GM23338 (cell line): ENCODE data around the gene EDEM1. TPM values are rescaled to one million over a fixed set of nuclear protein-coding genes. Genes with fewer than 3 reads are reported as not detected.

Experiments
- ATAC-seq: fragments of 200-7000 bp; cut with Tn5 transposase; 3 replicates; pipeline ENCODE4 v1.9.1; 2020
- DNase-seq: peaks from one replicate; pipeline ENCODE4 v3.0.0-alpha.2; 2015; ENCODE audit warnings: low spot score
- H2AFZ ChIP-seq: fragments of 200-600 bp; sonication (generic); 2 replicates; pipeline ENCODE4 v1.8.0; 2016; ENCODE audit warnings: antibody characterized with exemption, mild to moderate bottlenecking, moderate library complexity
- H3F3A ChIP-seq: fragments of 200-600 bp; sonication (generic); replicated peaks from 2 replicates; pipeline ENCODE4 v1.8.0; 2017; ENCODE audit warnings: antibody characterized with exemption, mixed run types, low read depth
- H3K27ac ChIP-seq: fragments of 200-600 bp; sonication (generic); 2 replicates; pipeline ENCODE4 v1.6.1; 2016; ENCODE audit warnings: low read depth
- H3K27me3 ChIP-seq: fragments of 200-600 bp; sonication (generic); 2 replicates; pipeline ENCODE4 v1.8.0; 2016; ENCODE audit warnings: mild to moderate bottlenecking, mixed run types, moderate library complexity; ENCODE audit not compliant: insufficient read depth
- H3K36me3 ChIP-seq: fragments of 200-600 bp; sonication (generic); 2 replicates; pipeline ENCODE4 v1.8.0; 2016; ENCODE audit warnings: mild to moderate bottlenecking; ENCODE audit not compliant: insufficient read depth
- H3K4me1 ChIP-seq: fragments of 200-600 bp; sonication (generic); 2 replicates; pipeline ENCODE4 v1.8.0; 2016; ENCODE audit warnings: mild to moderate bottlenecking, moderate library complexity; ENCODE audit not compliant: insufficient read depth
- H3K4me2 ChIP-seq: fragments of 200-600 bp; sonication (generic); 2 replicates; pipeline ENCODE4 v1.7.1; 2017; ENCODE audit warnings: mixed run types
- H3K4me3 ChIP-seq: fragments of 200-600 bp; sonication (generic); 2 replicates; pipeline ENCODE4 v1.6.1; 2016; ENCODE audit warnings: mixed run types
- H3K79me2 ChIP-seq: fragments of 200-600 bp; sonication (generic); replicated peaks from 2 replicates; pipeline ENCODE4 v1.8.0; 2017; ENCODE audit warnings: mild to moderate bottlenecking; ENCODE audit not compliant: insufficient read depth
- H3K9me2 ChIP-seq: fragments of 200-600 bp; sonication (generic); 2 replicates; pipeline ENCODE4 v1.8.0; 2017; ENCODE audit not compliant: insufficient read depth
- H4K20me1 ChIP-seq: fragments of 200-600 bp; sonication (generic); replicated peaks from 2 replicates; pipeline ENCODE4 v1.8.0; 2017; ENCODE audit warnings: mild to moderate bottlenecking; ENCODE audit not compliant: insufficient read depth
- H3K27ac Mint-ChIP-seq: 2 replicates; pipeline ENCODE4 v1.8.0; 2020; ENCODE audit warnings: inconsistent platforms, mild to moderate bottlenecking, moderate library complexity, mixed read lengths
- H3K27me3 Mint-ChIP-seq: 3 replicates; pipeline ENCODE4 v1.8.0; 2022; ENCODE audit warnings: low read depth, mild to moderate bottlenecking, moderate library complexity, mixed read lengths, inconsistent platforms; ENCODE audit not compliant: insufficient read depth, poor library complexity
- H3K36me3 Mint-ChIP-seq: 3 replicates; pipeline ENCODE4 v1.8.0; 2021; ENCODE audit warnings: low read depth, mild to moderate bottlenecking, inconsistent platforms, moderate library complexity, mixed read lengths
- H3K4me1 Mint-ChIP-seq: 3 replicates; pipeline ENCODE4 v1.8.0; 2020; ENCODE audit warnings: mild to moderate bottlenecking, inconsistent platforms, mixed read lengths
- H3K4me3 Mint-ChIP-seq: 3 replicates; pipeline ENCODE4 v1.8.0; 2021; ENCODE audit warnings: moderate library complexity, mild to moderate bottlenecking, inconsistent platforms, mixed read lengths
- H3K9me3 Mint-ChIP-seq: 3 replicates; pipeline ENCODE4 v1.8.0; 2020; ENCODE audit warnings: moderate library complexity, mild to moderate bottlenecking, inconsistent platforms, mixed read lengths
- CREB1 ChIP-seq: fragments of 250-450 bp; sonication (Bioruptor Pico); IDR thresholded peaks from 2 replicates; pipeline ENCODE4 v1.5.0; 2020; ENCODE audit warnings: low read depth, mild to moderate bottlenecking, moderate library complexity
- EZH2 ChIP-seq: fragments of 200-600 bp; sonication (generic); IDR thresholded peaks from one replicate; pipeline ENCODE4 v1.8.0; 2017; ENCODE audit warnings: antibody characterized with exemption, mild to moderate bottlenecking, low read depth; ENCODE audit not compliant: unreplicated experiment
- JUNB ChIP-seq: IDR thresholded peaks from one replicate; pipeline ENCODE4 v1.6.1; 2016; ENCODE audit warnings: antibody characterized with exemption; ENCODE audit not compliant: unreplicated experiment
- STAT1 ChIP-seq: IDR thresholded peaks from one replicate; pipeline ENCODE4 v1.6.1; 2016; ENCODE audit warnings: antibody characterized with exemption; ENCODE audit not compliant: unreplicated experiment
- ZNF331 ChIP-seq: fragments of 250-450 bp; sonication (Bioruptor Pico); IDR thresholded peaks from 2 replicates; pipeline ENCODE4 v1.5.0; 2020; ENCODE audit warnings: low read depth, mild to moderate bottlenecking, moderate library complexity
- ZNF462 ChIP-seq: fragments of 250-450 bp; sonication (Bioruptor Pico); IDR thresholded peaks from 2 replicates; pipeline ENCODE4 v1.5.0; 2020; ENCODE audit warnings: mild to moderate bottlenecking, moderate library complexity
- polyA plus RNA-seq: library from polyadenylated mRNA; unstranded; fragments of >200 nt; fragmentation: Nextera tagmentation; extraction: Ambion mirVana; gene quantifications from 2 replicates; pipeline ENCODE4 v1.2.1, GENCODE V29; 2016
- total RNA-seq: library from RNA; depleted of rRNA; stranded (reverse); fragments of >200 nt; shearing (Covaris generic); gene quantifications from 2 replicates; pipeline ENCODE4 v1.2.3, GENCODE V29; 2014
- TF ChIP-seq, protein P1 (sequence below): IDR thresholded peaks from 2 replicates; pipeline ENCODE4 v1.6.1; 2016; ENCODE audit warnings: antibody characterized with exemption

The EDEM1 gene
- total and polyA plus RNA-seq, 2 experiments from 2014 or later, result 2.2 to 36.7 TPM

DNA sequence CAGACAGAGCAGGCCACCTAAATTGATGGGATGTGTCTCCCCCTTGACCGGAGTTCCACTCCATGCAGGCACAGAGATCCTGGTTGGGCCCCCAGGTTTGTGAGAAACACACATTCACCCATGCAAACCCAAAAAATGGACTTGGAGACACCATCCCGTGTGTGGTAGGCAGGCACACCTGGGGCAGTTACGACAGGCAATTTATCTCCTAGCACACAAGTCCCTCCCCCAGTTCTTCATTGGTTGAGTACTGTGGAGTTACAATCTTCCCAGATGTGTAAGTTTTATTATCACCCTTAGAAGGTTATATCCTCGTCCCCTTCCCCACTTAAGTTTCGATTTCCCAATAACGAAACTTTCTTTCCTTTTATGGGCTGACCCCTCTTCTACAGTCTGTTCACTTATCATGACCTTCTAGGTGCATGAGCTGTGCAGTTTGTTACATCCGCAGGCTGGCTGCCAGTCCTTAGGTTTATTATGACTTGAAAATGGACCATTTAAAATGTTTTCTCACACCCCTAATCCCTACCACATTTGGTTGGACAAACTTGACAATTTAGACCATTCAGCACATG is 38.1 kb upstream of the EDEM1 start (continued):
- TF ChIP-seq ZNF462, result no peak

DNA sequence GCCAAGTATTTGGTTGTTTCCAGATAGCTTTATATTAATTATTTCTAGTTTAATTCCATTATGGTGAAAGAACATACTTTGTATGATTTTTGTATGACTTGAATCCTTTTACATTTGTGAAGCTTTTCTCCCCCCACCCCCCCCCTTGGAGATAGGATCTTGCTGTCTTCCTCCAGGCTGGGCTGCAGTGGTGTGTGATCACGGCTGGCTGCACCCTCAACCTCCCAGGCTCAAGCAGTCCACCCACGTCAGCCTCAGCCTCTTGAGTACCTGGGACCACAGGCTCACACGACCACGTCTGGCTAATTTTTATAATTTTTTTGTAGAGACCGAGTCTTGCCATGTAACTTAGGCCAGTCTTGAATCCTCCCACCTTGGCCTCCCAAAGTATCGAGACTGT is 35.9 kb upstream of the EDEM1 start:
- peaks cover 98% of the 10 kb centered on the region for H3K79me2 ChIP-seq
- no peaks in the 10 kb centered on the region for H3K27me3 Mint-ChIP-seq
- peaks cover 14% of the 10 kb centered on the region for H3K9me3 Mint-ChIP-seq

More for the DNA sequence above, 35.9 kb upstream of the EDEM1 start:
- Histone ChIP-seq H3K27ac (no peak overlapping the region), H3K9me2 (no peaks in the 10 kb centered on the region), H3K4me2 (no peak overlapping the region), H3K36me3 (no peaks in the 10 kb centered on the region), H3K27me3 (no peaks in the 10 kb centered on the region), H4K20me1 (peaks cover 12% of the 10 kb centered on the region), H3K4me1 (peaks cover 7% of the 10 kb centered on the region; the same call in 1 of the 2 replicates), H2AFZ (no peak overlapping the region), H3K4me3 (no peak overlapping the region), H3F3A (no peaks in the 10 kb centered on the region)
- DNase-seq (no peak), ATAC-seq (no peak)
- Mint-ChIP-seq H3K36me3 (peaks cover 16% of the 10 kb centered on the region), H3K4me3 (no peak overlapping the region), H3K27ac (no peak overlapping the region), H3K4me1 (peaks cover 23% of the 10 kb centered on the region)
- TF ChIP-seq STAT1, result no peak
- TF ChIP-seq ZNF331 (CRISPR knock-in tag), result no peak
- no peak for TF ChIP-seq JUNB
- no peak for TF ChIP-seq EZH2
- TF ChIP-seq ZNF462, result no peak
- no peak for TF ChIP-seq CREB1 (CRISPR knock-in tag)
- TF ChIP-seq, protein P1, sequence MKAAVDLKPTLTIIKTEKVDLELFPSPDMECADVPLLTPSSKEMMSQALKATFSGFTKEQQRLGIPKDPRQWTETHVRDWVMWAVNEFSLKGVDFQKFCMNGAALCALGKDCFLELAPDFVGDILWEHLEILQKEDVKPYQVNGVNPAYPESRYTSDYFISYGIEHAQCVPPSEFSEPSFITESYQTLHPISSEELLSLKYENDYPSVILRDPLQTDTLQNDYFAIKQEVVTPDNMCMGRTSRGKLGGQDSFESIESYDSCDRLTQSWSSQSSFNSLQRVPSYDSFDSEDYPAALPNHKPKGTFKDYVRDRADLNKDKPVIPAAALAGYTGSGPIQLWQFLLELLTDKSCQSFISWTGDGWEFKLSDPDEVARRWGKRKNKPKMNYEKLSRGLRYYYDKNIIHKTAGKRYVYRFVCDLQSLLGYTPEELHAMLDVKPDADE, result no peak
